ENCODE data around the gene GALNT10.

The GALNT10 gene

DNA sequence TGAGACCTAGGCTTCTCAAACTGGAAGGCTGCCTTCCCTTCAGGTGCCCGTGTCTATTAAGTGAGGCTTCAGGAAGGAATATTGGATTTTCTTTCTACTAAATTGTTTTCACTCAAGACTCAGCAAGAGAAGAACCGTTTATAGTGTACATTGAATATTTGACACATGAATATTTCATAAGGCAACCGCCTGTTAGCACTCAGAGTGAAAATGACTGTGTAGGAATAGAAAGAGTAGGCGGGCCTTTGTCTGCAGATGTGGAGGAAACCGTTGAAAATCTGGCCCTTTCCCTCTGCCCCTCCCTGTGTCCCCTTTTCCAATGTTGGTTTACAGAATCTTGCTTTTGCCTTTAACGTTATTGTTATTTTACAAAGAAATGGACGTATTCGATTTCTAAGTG, 261.4 kb downstream of the GALNT10 start:
- DNase-seq = no peak

DNA sequence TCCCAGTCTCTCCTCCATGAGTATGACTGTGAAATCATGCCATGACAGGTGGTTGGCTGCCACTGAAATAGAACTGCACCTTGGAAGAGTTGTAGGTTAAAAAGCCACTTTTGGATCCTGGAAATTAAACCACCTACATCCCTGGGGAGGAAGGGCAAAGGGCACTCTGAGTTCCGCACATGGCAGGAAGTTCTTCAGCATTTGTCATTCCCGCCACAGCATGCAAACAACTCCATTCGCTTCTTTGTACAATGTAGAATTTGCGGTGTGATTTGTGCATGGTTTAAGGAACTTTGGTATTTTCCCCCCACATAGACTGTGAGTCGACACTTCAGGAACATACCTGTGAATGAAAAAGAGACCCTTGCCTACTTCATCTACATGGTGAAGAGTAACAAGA, 265.1 kb downstream of the GALNT10 start:
- no peak for DNase-seq

DNA sequence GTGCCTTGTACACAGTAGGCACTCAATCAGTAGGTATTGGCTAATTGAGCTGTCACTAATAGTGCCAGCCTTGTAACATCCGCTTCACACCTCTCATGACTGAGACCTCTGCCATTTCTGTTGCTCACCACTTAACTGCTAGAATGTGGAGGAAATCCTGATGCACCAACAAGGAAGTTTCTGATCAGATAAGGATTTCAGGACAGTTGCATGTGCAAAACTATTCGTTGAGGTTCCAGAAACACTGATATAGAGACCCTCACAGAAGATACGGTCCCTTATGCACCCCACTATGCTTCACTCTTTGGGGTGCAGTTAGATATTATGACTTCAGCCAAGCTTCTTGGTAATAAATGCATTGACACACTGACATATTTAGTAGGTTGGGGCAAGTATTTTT, 266.0 kb downstream of the GALNT10 start:
- no peak for DNase-seq

DNA sequence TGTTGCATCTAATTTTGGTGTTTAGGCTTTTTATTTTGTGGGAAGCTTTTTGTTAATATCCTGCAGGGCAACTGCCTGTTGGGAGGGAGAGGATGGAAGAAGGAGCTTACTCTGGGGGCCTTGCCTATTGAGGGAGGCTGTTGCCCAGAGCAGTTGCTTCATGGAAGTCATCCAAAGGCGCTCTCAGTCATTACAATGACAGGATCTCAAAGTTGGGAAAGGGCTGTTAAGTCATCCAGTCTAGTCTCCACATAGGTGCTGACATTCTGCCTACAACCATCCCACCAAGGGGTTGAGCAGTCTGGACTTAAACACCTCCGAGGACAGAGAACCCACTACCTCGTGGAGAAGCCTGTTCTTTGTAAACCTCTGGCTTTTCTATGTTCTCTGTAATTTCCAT, 268.5 kb downstream of the GALNT10 start:
- no peak for DNase-seq

DNA sequence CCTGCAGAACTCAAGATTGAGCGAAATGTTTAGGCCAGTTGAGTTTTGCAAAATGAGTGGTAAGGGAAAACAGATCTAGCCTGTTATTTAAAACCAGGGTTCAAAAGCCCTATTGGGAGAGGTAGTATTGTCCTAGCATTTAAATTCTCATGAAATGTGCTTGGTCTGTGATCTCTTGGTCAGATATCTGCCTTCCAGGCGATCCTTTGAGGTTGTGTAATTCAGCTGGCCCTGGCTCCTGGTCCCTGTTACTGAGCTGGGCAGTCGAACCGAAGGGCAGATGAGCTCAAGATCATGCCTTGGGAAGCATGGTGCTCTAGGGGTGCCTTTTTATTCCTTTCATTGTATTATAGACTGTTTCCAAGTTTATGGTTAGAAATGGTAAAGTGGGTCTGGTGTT, 269.6 kb downstream of the GALNT10 start:
- DNase-seq = no peak

DNA sequence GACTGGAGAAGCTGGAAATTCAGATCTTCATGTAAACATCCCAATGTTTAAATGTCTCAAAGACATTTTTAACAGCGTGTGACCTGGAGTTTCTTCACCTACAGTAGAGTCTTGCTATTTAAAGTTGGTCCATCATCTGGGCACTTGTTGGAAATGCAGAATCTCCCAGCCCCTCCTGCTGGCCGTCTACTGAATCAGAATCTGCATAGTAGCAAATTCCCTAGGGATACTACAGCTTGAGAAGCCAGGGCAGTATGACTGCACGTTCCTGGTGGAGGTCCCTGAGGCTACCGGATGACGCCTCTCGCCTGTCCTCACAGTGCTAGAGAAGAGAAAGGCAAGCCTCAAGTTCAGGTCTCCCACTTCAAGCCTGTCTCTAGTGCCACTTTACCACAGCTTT, 271.0 kb downstream of the GALNT10 start:
- no peak for DNase-seq

DNA sequence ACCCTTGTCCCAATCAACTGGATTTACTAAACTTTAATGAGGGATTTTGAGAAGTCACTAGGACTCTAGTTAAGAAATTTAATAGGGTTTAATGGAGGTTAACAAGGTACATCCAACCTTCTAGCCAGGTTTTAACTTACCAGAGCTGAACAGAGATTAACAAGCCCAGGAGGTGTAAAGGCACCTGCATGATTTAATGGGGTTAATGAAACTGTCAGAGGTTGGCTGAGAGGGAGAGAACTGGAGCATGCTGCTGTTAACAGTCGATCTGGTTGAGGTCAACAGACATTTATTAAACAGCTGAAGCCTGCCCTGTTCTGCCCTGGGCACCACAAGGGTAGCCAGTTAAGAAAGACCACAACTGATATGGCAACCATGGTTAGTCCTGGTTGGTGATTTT, 273.9 kb downstream of the GALNT10 start:
- DNase-seq = no peak

DNA sequence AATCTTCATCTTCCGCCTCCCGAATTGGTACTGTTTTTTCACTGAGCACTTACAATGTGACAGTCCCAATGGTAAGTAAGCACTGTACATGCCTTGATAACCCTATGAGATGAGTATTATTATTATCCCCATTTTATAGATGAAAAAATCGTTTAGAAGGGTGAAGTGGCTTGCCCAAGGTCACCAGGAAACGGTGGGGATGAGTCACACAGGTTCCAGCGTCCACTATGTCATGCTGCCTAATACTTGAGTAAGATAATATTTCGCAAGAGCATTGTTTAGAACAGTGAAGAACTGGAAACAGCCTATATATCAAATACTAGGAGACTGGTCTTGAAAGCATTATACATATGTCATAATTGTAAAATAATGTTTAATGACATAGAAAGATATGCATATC, 274.6 kb downstream of the GALNT10 start:
- no peak for DNase-seq

DNA sequence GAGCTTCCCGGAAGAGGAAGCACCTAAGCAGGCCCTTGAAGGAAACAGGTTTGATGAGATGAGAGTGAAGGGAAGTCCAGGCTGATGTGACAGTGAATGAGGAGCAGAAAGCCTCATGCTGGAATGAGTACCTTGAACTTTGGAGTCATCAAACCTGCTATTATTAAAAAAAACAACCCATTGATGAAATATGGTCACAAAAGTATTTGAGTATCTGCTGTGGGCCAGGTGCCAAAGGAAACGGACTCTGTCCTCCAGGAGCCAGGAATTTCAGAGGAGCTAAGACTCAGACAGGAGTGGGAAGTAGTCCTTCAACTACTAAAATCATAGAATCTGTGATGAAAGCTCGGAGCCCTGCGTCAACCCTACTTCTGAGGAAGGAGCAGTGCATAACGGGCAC, 275.6 kb downstream of the GALNT10 start:
- no peak for DNase-seq

DNA sequence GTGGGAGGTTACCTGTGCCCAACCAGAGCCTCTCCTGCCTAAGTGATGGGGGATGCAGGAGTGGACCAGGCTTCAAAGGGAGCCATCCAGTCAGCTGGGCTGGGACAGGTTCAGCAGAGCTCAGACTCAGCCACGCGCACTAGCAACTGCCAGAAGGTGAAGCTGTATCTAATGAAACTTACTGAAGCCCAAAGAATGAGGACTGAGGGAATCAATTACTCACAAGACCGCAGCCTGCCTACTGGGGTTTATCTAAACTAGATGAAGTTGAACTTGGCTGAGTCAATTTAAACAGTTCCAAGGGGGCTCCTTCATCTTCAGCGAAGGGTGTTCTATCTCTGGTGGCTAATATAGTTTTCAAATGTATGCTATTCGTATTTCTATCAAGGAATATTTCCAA, 276.1 kb downstream of the GALNT10 start:
- no peak for DNase-seq

DNA sequence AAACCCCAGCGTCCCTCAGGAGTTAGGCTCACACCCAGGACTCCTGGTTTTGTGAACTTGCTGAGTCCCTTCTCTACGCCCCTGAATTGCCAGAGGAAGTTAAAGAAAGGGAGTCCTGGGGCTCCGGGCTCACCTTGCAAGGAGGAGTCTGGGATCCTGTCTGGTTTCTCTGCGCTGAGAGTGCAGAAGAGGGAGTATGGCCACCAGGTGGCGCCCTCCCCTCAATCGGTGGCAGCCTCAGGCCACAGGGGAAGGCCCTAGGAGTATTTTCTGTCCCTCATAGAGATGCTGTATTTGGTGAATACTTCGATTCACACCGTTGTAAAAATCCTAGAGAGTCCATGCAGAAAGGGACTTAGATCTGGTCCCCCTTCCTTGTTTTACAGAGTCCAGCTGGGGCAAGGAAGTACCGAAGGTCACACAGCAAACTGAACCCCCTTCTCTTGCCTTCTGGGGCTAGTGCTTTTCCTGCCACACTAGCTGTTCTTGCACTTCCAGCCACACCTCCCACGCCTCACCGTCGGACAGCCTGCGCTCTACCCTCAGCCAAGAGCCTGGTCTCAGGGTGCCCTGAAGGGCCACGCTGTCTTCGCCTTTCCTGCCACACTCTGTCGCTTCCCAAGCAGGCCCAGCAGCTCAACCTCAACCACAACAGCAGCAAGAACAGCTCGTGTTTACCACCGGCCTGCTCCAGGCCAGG, 277.3 kb downstream of the GALNT10 start:
- DNase-seq = peak; percentile 86

DNA sequence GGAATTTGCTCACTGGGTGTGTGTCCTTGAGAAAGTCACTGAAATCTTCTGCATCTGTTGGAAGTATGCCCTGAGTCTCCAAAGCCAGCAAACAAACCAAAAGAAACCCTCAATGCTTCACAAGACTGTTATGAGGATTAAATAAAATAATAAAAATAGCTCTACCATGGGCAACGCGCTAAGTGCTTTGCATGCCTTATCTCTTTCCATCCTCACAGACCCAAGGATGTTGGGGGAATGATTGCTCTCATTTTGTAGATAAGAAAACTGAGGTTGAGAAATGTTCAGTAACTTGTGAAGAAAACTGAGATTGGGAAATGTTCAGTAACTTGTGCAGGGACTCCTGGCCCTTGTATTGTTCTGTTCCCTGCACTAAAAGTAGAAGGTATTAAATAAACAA, 279.6 kb downstream of the GALNT10 start:
- DNase-seq = no peak
